Astrocyte of the cerebellum (primary cell): Measurements from ENCODE around the gene OARD1.

Experiments
- DNase-seq: peaks from one replicate; pipeline ENCODE4 v3.0.0-alpha.2; 2011; ENCODE audit warnings: low read depth
- H3K4me3 ChIP-seq: 2 replicates; pipeline ENCODE4 v1.5.1; 2011; ENCODE audit warnings: mild to moderate bottlenecking, low read depth, low read length, moderate library complexity
- CTCF ChIP-seq: IDR thresholded peaks from 2 replicates; pipeline ENCODE4 v1.5.1; 2012; ENCODE audit warnings: low read length, low read depth, moderate library complexity, mild to moderate bottlenecking; ENCODE audit errors: missing control alignments
- in situ Hi-C: cut with HindIII; loops from 2 replicates; pipeline ENCODE4 v1.10.0; 2017; ENCODE audit warnings: low sequenced_read_pairs

Gene OARD1

DNA sequence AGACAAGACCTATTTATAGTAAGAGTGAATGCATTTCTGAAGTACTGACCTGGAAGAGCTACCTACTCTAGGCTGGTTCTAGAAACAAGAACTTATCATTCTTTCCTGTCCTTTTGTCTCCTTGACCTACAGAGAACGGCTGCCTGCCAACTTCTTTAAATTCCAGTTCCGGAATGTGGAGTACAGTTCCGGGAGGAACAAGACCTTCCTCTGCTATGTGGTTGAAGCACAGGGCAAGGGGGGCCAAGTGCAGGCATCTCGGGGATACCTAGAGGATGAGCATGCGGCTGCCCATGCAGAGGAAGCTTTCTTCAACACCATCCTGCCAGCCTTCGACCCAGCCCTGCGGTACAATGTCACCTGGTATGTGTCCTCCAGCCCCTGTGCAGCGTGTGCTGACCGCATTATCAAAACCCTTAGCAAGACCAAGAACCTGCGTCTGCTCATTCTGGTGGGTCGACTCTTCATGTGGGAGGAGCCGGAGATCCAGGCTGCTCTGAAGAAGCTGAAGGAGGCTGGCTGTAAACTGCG is 10.9 kb downstream of the OARD1 start:
- no peak overlapping the region for H3K4me3 ChIP-seq
- in situ Hi-C loops: loop anchor here (25.0 kb wide), 1 partner anchor 1699 kb away; no protein-coding TSS in a partner anchor
- no peak for TF ChIP-seq CTCF
- no peak for DNase-seq

DNA sequence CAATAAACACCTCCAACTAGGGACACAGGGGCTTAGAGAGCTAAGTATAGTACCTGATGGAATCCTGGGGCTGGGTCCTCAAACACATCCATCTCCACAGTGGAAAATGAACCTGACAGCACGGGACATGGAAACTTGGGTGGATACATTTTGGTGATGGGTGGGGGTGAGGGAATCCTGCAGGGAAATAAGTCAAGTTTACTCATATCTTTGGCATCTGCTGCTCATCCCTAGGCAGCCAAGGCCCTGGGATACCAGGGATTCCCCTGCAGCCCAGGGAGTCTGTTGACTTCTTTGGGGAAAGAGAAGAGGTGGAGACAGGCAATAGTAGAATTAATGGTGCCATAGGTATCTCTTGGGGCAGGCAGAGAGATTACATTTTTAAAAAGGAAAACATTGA is 12.6 kb downstream of the OARD1 start:
- TF ChIP-seq CTCF: no peak
- no peak overlapping the region for H3K4me3 ChIP-seq
- in situ Hi-C loops: loop anchor here (25.0 kb wide), 1 partner anchor 1697 kb away; no protein-coding TSS in a partner anchor
- DNase-seq: no peak

- no peak overlapping the region for H3K4me3 ChIP-seq
- in situ Hi-C loops: loop anchor here (25.0 kb wide), 1 partner anchor 1696 kb away; no protein-coding TSS in a partner anchor
- no peak for TF ChIP-seq CTCF
- no peak for DNase-seq
Observed at GRCh38 chr6:41058783-41059181, 13.4 kb downstream of the OARD1 start.

GRCh38 chr6:41056768-41057490 is 15.2 kb downstream of the OARD1 start:
- no peak overlapping the region for H3K4me3 ChIP-seq
- TF ChIP-seq CTCF: no peak
- in situ Hi-C loops: loop anchor here (25.0 kb wide), 1 partner anchor 1695 kb away; no protein-coding TSS in a partner anchor
- no peak for DNase-seq

GRCh38 chr6:41055149-41055548 is 17.0 kb downstream of the OARD1 start:
- in situ Hi-C loops: loop anchor here (25.0 kb wide), 1 partner anchor 1693 kb away; no protein-coding TSS in a partner anchor
- TF ChIP-seq CTCF: no peak
- H3K4me3 ChIP-seq: no peak overlapping the region
- DNase-seq: no peak

GRCh38 chr6:41054511-41054910 is 17.6 kb downstream of the OARD1 start:
- no peak for DNase-seq
- TF ChIP-seq CTCF: no peak
- no peak overlapping the region for H3K4me3 ChIP-seq
- in situ Hi-C loops: loop anchor here (25.0 kb wide), 1 partner anchor 1692 kb away; no protein-coding TSS in a partner anchor
